ENCODE results near the gene GSTM3.
"Not testable (repeated sequence)": the region's sequence is repeated elsewhere in the genome, so short reads cannot be mapped to it uniquely, and the experiment has no call there.

Gene GSTM3

DNA sequence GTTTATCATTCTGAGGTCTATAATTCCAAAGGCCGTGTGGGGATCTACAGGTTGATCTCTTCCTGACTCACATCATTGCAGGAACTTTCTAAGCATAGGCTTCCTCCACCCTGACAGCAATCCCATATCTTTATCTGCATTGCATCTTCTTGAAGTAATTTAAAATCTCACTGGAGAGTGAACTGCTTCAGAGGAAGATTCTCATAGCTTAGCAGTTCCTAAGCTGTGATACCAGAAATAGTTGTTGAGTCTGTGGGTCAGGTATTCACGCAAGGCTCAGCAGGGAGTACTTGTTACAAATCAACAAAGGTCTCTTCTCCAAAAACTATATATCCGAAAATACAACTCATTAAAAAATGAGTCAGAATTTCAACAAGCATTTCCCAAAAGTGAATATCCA, 45.7 kb downstream of the GSTM3 start:
- DNase-seq (ENCODE audit: low read depth): not testable (repeated sequence)

- not testable (repeated sequence) for DNase-seq (ENCODE audit: low read depth)
Measured at GRCh38 chr1:109694400-109694799, 46.4 kb downstream of the GSTM3 start.

- no peak for DNase-seq (ENCODE audit: low read depth)
Measured at GRCh38 chr1:109691759-109692158, 49.1 kb downstream of the GSTM3 start.

- DNase-seq (ENCODE audit: low read depth): no peak
Measured at GRCh38 chr1:109689844-109690405, 50.9 kb downstream of the GSTM3 start.

- DNase-seq (ENCODE audit: low read depth): no peak
Measured at GRCh38 chr1:109687641-109688499, 53.0 kb downstream of the GSTM3 start, which contains the start of gene GSTM1. TSS of gene GSTM1 (plus strand) at chr1:109687817. CDS start at chr1:109687874, 57 bp downstream.

- not testable (repeated sequence) for DNase-seq (ENCODE audit: low read depth)
Measured at GRCh38 chr1:109687109-109687508, 53.7 kb downstream of the GSTM3 start.

GRCh38 chr1:109685890-109686289, 54.9 kb downstream of the GSTM3 start:
- DNase-seq (ENCODE audit: low read depth): not testable (repeated sequence)

- DNase-seq (ENCODE audit: low read depth): not testable (repeated sequence)
Measured at GRCh38 chr1:109685399-109685798, 55.4 kb downstream of the GSTM3 start.

- not testable (repeated sequence) for DNase-seq (ENCODE audit: low read depth)
Measured at GRCh38 chr1:109684777-109685176, 56.1 kb downstream of the GSTM3 start.

Measured in GM04504 (cell line).